B cell (primary cell): ENCODE results near the gene EFCAB8. TPM values are rescaled to one million over a fixed set of nuclear protein-coding genes. Genes with fewer than 3 reads are reported as not detected.

Experiments used
- ATAC-seq: fragments of 200-7000 bp; cut with Tn5 transposase; one replicate; pipeline ENCODE4 v1.10.0; 2021; ENCODE audit warnings: low read depth, mild to moderate bottlenecking, moderate number of reproducible peaks, moderate library complexity
- CTCF ChIA-PET: fragments of 350-600 bp; sonication (Branson Sonifier 250); formaldehyde crosslinking; loops from one replicate; lab custom pipeline; 2021; ENCODE audit warnings: antibody characterized with exemption, inconsistent platforms; lab: Charles Lee
- POLR2A ChIA-PET: fragments of 350-600 bp; sonication (Branson Sonifier 250); formaldehyde crosslinking; loops from one replicate; lab custom pipeline; 2021; ENCODE audit warnings: antibody characterized with exemption; lab: Charles Lee
- DNase-seq: peaks from one replicate; pipeline ENCODE4 v3.0.0; 2013
- H2AFZ ChIP-seq: 2 replicates; pipeline ENCODE4 v1.6.1; 2012; ENCODE audit warnings: mild to moderate bottlenecking, low read depth, low read length; ENCODE audit not compliant: insufficient read depth, poor library complexity, severe bottlenecking
- H3K27ac ChIP-seq, 2 donors: 1 replicate in 1 of 2; 2 replicates in 1 of 2; pipeline ENCODE4 v1.5.1; 2012 to 2013; ENCODE audit warnings: low read length in 2 of 2, mild to moderate bottlenecking in 2 of 2, moderate library complexity in 1 of 2
- H3K27me3 ChIP-seq, 4 experiments: fragments of 200-600 bp in 1 of 4; sonication (generic) in 1 of 4; replicated peaks in 1 of 4; 1 replicate in 2 of 4; 2 replicates in 2 of 4; pipeline versions ENCODE4 v1.6.1 to v1.7.0; 2013 to 2016; ENCODE audit warnings: low read length in 3 of 4, mild to moderate bottlenecking in 2 of 4, mixed read lengths in 1 of 4, moderate library complexity in 1 of 4; ENCODE audit not compliant: insufficient read depth in 4 of 4, control insufficient read depth in 3 of 4; ENCODE audit errors: control extremely low read depth in 1 of 4
- H3K36me3 ChIP-seq, 2 experiments: replicated peaks in 1 of 2; 1 replicate in 1 of 2; 2 replicates in 1 of 2; pipeline versions ENCODE4 v1.6.1 to v1.7.1; 2013; ENCODE audit warnings: low read length in 1 of 2; ENCODE audit not compliant: insufficient read depth in 2 of 2, control insufficient read depth in 1 of 2; ENCODE audit errors: control extremely low read depth in 1 of 2, extremely low read depth in 1 of 2
- H3K4me1 ChIP-seq, 2 donors: fragments of 200-600 bp in 1 of 2; sonication (generic) in 1 of 2; 1 replicate in 1 of 2; 2 replicates in 1 of 2; pipeline versions ENCODE4 v1.5.1 to v1.6.1; 2013 to 2017; ENCODE audit warnings: low read length in 2 of 2; ENCODE audit not compliant: control insufficient read depth in 2 of 2, insufficient read depth in 2 of 2
- H3K4me2 ChIP-seq: replicated peaks from 2 replicates; pipeline ENCODE3; 2012; ENCODE audit warnings: mild to moderate bottlenecking, low read depth, low read length; ENCODE audit not compliant: poor library complexity, severe bottlenecking
- H3K4me3 ChIP-seq, 5 experiments: fragments of 200-600 bp in 1 of 5; sonication (generic) in 1 of 5; 1 replicate in 3 of 5; 2 replicates in 2 of 5; pipeline versions ENCODE4 v1.5.1 to v1.7.0; 2011 to 2016; ENCODE audit warnings: low read length in 4 of 5, mild to moderate bottlenecking in 4 of 5, low read depth in 2 of 5, control low read depth in 1 of 5, moderate library complexity in 1 of 5; ENCODE audit not compliant: insufficient read depth in 1 of 5; ENCODE audit errors: control extremely low read depth in 1 of 5, extremely low read depth in 1 of 5
- H3K79me2 ChIP-seq: fragments of 200-600 bp; sonication (generic); one replicate; pipeline ENCODE4 v1.6.0; 2016; ENCODE audit warnings: low read length; ENCODE audit not compliant: control insufficient read depth, insufficient read depth
- H3K9ac ChIP-seq: fragments of 200-600 bp; sonication (generic); 2 replicates; pipeline ENCODE4 v1.6.1; 2017; ENCODE audit warnings: mild to moderate bottlenecking, low read length, moderate library complexity
- H3K9me3 ChIP-seq, 3 donors: one replicate each; pipeline versions ENCODE4 v1.6.1 to v1.7.1; 2013; ENCODE audit warnings: low read length in 2 of 3; ENCODE audit not compliant: control insufficient read depth in 2 of 3, insufficient read depth in 1 of 3; ENCODE audit errors: control extremely low read depth in 1 of 3
- H4K20me1 ChIP-seq: 2 replicates; pipeline ENCODE4 v1.6.0; 2012; ENCODE audit warnings: mild to moderate bottlenecking, low read length; ENCODE audit not compliant: insufficient read depth, control insufficient read depth, poor library complexity, severe bottlenecking
- H3K27ac Mint-ChIP-seq: one replicate; pipeline ENCODE4 v1.8.0; 2021; ENCODE audit warnings: mixed read lengths
- H3K27me3 Mint-ChIP-seq: one replicate; pipeline ENCODE4 v1.8.0; 2021; ENCODE audit warnings: mixed read lengths
- H3K4me1 Mint-ChIP-seq: one replicate; pipeline ENCODE4 v1.8.0; 2021; ENCODE audit warnings: mixed read lengths
- H3K4me3 Mint-ChIP-seq: one replicate; pipeline ENCODE4 v1.8.0; 2021; ENCODE audit warnings: mixed read lengths
- H3K9me3 Mint-ChIP-seq: one replicate; pipeline ENCODE4 v1.8.0; 2022; ENCODE audit warnings: mixed read lengths; ENCODE audit not compliant: insufficient read depth
- CTCF ChIP-seq: fragments of 200-600 bp; IDR thresholded peaks from one replicate; pipeline ENCODE4 v1.8.0; 2022; ENCODE audit warnings: antibody characterized with exemption, mild to moderate bottlenecking
- EZH2 ChIP-seq: IDR thresholded peaks from 2 replicates; pipeline ENCODE4 v1.6.1; 2012; ENCODE audit warnings: borderline replicate concordance, low read depth, mild to moderate bottlenecking, moderate library complexity, low read length; ENCODE audit not compliant: insufficient read depth, poor library complexity, severe bottlenecking
- WGBS: methylation state at CpG from one replicate; pipeline ENCODE4 v1.1.5; 2013; ENCODE audit warnings: missing lambda C conversion rate; ENCODE audit not compliant: insufficient coverage; 5-methylcytosine and 5-hydroxymethylcytosine counted together
- intact Hi-C: fragments of 100-400 bp; cut with micrococcal nuclease; formaldehyde crosslinking; loops from one replicate; pipeline ENCODE4 v1.10.0; 2022
- polyA plus RNA-seq: library from polyadenylated mRNA; depleted of rRNA; stranded (reverse); fragments of >200 nt; gene quantifications from 2 replicates; pipeline ENCODE4 v1.2.3, GENCODE V29; 2012
- total RNA-seq, 2 donors: library from RNA; stranded (reverse); fragments of 120-200 nt in 1 of 2; gene quantifications; 1 replicate in 1 of 2; 2 replicates in 1 of 2; pipeline versions ENCODE4 v1.2.3 to v1.2.4, GENCODE V29; 2013 to 2022

The EFCAB8 gene
- total and polyA plus RNA-seq, 2 donors (not counting 1 experiment from before 2014, with no cell fraction given) = 0.72 to 2.3 TPM

GRCh38 chr20:33010674-33011449 is 152.1 kb downstream of the EFCAB8 start:
- Mint-ChIP-seq H3K27me3 (no peaks in the 10 kb centered on the region), H3K4me1 (peaks cover 2% of the 10 kb centered on the region), H3K4me3 (no peak overlapping the region), H3K27ac (no peak overlapping the region), H3K9me3 (no peaks in the 10 kb centered on the region)
- H3K27ac ChIP-seq = no peak overlapping the region
- no peak overlapping the region for H2AFZ ChIP-seq
- no peak overlapping the region for H3K4me2 ChIP-seq
- no peak overlapping the region for H3K9ac ChIP-seq
- ATAC-seq (no peak), DNase-seq (no peak)
- TF ChIP-seq EZH2 (no peak), CTCF (no peak)
- no peaks in the 10 kb centered on the region for H3K27me3 ChIP-seq
- no peak overlapping the region for H3K4me3 ChIP-seq
- 81% methylated on average over 7 of the region's 8 CpGs for WGBS
- no peaks in the 10 kb centered on the region for H4K20me1 ChIP-seq
- H3K79me2 ChIP-seq = no peaks in the 10 kb centered on the region
- POLR2A ChIA-PET = no interaction called here
- CTCF ChIA-PET = no interaction called here
- H3K9me3 ChIP-seq = peaks cover 0 to 4% (median 0%) of the 10 kb centered on the region in 3 donors
- H3K36me3 ChIP-seq = no peaks in the 10 kb centered on the region
- no peaks in the 10 kb centered on the region for H3K4me1 ChIP-seq
- intact Hi-C loops = no loop called here

Other genes starting within 250 kb of the EFCAB8 start
- gene C20orf203, start 185.0 kb upstream of the EFCAB8 start, total RNA-seq = 0.12 and 0.27 TPM in 2 replicates
- 0.09 and 0.15 TPM in 2 replicates for gene C20orf203, start 185.0 kb upstream of the EFCAB8 start, polyA plus RNA-seq
- 24.5 and 29.5 TPM in 2 replicates for gene COMMD7, start 115.5 kb upstream of the EFCAB8 start, total RNA-seq
- gene COMMD7, start 115.5 kb upstream of the EFCAB8 start, polyA plus RNA-seq = 29.5 and 34.9 TPM in 2 replicates
- gene DNMT3B, start 96.5 kb upstream of the EFCAB8 start, total RNA-seq = 0.36 and 0.47 TPM in 2 replicates
- 0.15 and 0.16 TPM in 2 replicates for gene DNMT3B, start 96.5 kb upstream of the EFCAB8 start, polyA plus RNA-seq
- gene MAPRE1, start 39.0 kb upstream of the EFCAB8 start, total RNA-seq = 65.7 and 66.2 TPM in 2 replicates
- 28.7 and 114 TPM in 2 replicates for gene MAPRE1, start 39.0 kb upstream of the EFCAB8 start, polyA plus RNA-seq
- not detected in 2 replicates for gene SUN5, start 145.5 kb downstream of the EFCAB8 start, total RNA-seq
- gene SUN5, start 145.5 kb downstream of the EFCAB8 start, polyA plus RNA-seq = not detected in 2 replicates
- not detected in 2 replicates for gene BPIFB2, start 148.8 kb downstream of the EFCAB8 start, total RNA-seq
- not detected in 2 replicates for gene BPIFB2, start 148.8 kb downstream of the EFCAB8 start, polyA plus RNA-seq
- gene BPIFB6, start 172.7 kb downstream of the EFCAB8 start, total RNA-seq = not detected in 2 replicates
- not detected in 2 replicates for gene BPIFB6, start 172.7 kb downstream of the EFCAB8 start, polyA plus RNA-seq
- gene BPIFB3, start 195.0 kb downstream of the EFCAB8 start, total RNA-seq = not detected in 2 replicates
- not detected in 2 replicates for gene BPIFB3, start 195.0 kb downstream of the EFCAB8 start, polyA plus RNA-seq
- not detected in 2 replicates for gene BPIFB4, start 220.7 kb downstream of the EFCAB8 start, total RNA-seq
- gene BPIFB4, start 220.7 kb downstream of the EFCAB8 start, polyA plus RNA-seq = not detected in 2 replicates